Testis (tissue), 2 donors: ENCODE results near the gene LRRN4CL.

Experiments
- CTCF ChIP-seq, 3 experiments: fragments of 450-650 bp in 2 of 3; fragments of 200-600 bp in 1 of 3; sonication (generic) in 1 of 3; IDR thresholded peaks; one replicate each; pipeline ENCODE4 v1.5.1; 2016 to 2019; ENCODE audit warnings: antibody characterized with exemption in 3 of 3, mild to moderate bottlenecking in 2 of 3, moderate library complexity in 1 of 3
- POLR2A ChIP-seq: fragments of 450-650 bp; IDR thresholded peaks from one replicate; pipeline ENCODE4 v1.6.1; 2017; ENCODE audit warnings: antibody characterized with exemption, mild to moderate bottlenecking, moderate library complexity

DNA sequence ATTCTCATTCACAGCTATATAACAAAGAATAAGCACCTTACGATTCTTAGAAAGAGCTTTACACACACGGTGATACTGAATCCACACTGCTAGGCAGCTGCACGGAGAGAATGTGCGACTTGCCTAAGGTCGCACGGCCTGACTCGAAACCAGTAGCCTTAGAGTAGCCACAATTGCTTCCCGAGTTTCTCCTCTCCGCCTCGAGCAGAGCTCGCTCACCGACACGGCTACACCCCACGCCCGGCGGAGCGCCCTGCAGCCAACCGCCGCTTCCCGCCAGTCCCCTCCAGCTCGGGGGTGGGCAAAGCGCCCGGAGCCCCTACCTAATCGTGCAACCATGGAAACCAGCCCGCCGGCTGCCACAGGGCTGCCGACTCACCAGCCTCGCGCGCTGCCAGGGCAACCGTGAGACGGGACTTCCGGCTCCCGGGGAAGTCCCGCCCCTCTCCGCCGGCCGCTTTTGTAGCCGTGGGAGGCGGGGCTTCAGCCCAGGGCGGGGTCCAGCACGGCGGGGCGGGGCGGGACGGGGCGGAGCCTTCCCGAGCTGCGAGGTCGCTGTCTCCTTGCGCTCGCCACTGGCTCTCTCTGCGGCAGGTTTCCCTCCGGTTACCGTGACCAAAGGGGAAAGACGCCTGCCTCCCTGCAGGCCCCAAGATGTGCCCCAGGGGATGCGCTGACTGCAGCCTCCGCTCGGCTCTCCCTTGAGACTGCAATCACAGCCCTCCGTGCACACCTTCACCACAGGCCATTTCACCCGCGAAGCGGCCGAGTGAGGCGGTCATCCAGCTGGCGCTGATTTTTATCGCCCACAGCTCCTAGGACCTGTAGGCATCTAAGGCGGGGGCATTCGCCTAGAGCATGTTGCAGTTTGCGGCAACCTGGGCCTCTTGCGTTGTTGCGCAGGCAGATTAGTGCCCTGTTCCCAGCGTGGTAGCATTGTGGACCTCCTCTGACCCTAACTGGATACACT is 16.8 kb upstream of the LRRN4CL start:
- TF ChIP-seq CTCF (IDR thresholded peaks at IDR 0.05), result no peak
- TF ChIP-seq POLR2A, result no peak
